ENCODE measurements around the gene PSD.
A peak's percentile ranks its signal among the peaks of the same experiment; 100 is the strongest.

The PSD gene

GRCh38 chr10:102438374-102438773, 19.8 kb upstream of the PSD start:
- DNase-seq = no peak

GRCh38 chr10:102437515-102437914, 18.9 kb upstream of the PSD start:
- DNase-seq = no peak

- DNase-seq = no peak
Measured at GRCh38 chr10:102436312-102436711, 17.7 kb upstream of the PSD start.

- no peak for DNase-seq
Measured at GRCh38 chr10:102435529-102436233, 17.1 kb upstream of the PSD start.

GRCh38 chr10:102435133-102435497, 16.5 kb upstream of the PSD start:
- no peak for DNase-seq

- no peak for DNase-seq
Measured at GRCh38 chr10:102434394-102435132, 16.0 kb upstream of the PSD start.

- no peak for DNase-seq
Measured at GRCh38 chr10:102433619-102434046, 15.0 kb upstream of the PSD start.

GRCh38 chr10:102432162-102432950, 13.8 kb upstream of the PSD start, which contains the start of gene CUEDC2:
TSS of gene CUEDC2 (minus strand) at chr10:102432574. CDS start at chr10:102425188, 7,386 bp downstream.
- peak; percentile 76 for DNase-seq

- no peak for DNase-seq
Measured at GRCh38 chr10:102431452-102432124, 13.0 kb upstream of the PSD start.

- no peak for DNase-seq
Measured at GRCh38 chr10:102429468-102429867, 10.9 kb upstream of the PSD start.

- DNase-seq = no peak
Measured at GRCh38 chr10:102426803-102427287, 8.3 kb upstream of the PSD start.

GRCh38 chr10:102425444-102425843, 6.9 kb upstream of the PSD start:
- DNase-seq = no peak

- DNase-seq = no peak
Measured at GRCh38 chr10:102424916-102425315, 6.3 kb upstream of the PSD start.

- DNase-seq = no peak
Measured at GRCh38 chr10:102424145-102424544, 5.6 kb upstream of the PSD start.

GRCh38 chr10:102423372-102423968, 4.9 kb upstream of the PSD start:
- no peak for DNase-seq

- peak; percentile 19 for DNase-seq
Measured at GRCh38 chr10:102422545-102423129, 4.1 kb upstream of the PSD start.

- DNase-seq = peak; percentile 31
Measured at GRCh38 chr10:102421757-102422512, 3.4 kb upstream of the PSD start.

GRCh38 chr10:102421507-102421756, 2.8 kb upstream of the PSD start:
- DNase-seq = no peak

GRCh38 chr10:102420714-102421506, 2.3 kb upstream of the PSD start, which contains the start of gene FBXL15:
TSS of gene FBXL15 (plus strand) at chr10:102420836. CDS start at chr10:102421130, 294 bp downstream.
- peak; percentile 60 for DNase-seq

- no peak for DNase-seq
Measured at GRCh38 chr10:102420181-102420713, 1.7 kb upstream of the PSD start.
